ENCODE results near the gene LPGAT1.

DNA sequence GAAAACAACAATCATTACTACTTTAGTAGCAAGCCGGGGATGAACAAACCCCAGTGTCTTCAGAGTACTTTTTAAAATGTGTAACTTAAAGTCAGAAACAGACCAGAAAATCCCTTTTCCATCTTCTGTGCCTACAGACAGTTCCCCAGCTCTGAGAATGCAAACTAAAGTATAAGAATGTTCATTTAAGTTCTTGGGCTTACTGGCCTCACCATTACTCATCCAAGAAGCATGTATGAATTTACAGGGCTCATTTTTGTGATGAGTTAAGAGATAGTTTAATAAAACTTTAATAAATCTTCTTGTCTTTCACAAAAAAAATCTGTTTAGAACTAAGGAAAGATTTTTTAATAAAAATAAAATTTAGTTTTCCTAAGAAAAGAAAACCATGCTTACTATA, 4.6 kb downstream of the LPGAT1 start:
- TF ChIP-seq TAF1 (IDR thresholded peaks at IDR 0.05; ENCODE audit: low read depth, low read length) (no peak), POLR2A (IDR thresholded peaks at IDR 0.05; ENCODE audit: low read depth, low read length) (no peak), POLR2AphosphoS5 (IDR thresholded peaks at IDR 0.05; ENCODE audit: low read depth, low read length) (no peak)

All from GM12891 (cell line).